GM18909 (cell line): ENCODE results near the gene ELMOD3.
"Not testable (repeated sequence)": the region's sequence is repeated elsewhere in the genome, so short reads cannot be mapped to it uniquely, and the experiment has no call there.

Experiments
- ATAC-seq: cut with Tn5 transposase; IDR thresholded peaks from one replicate; pipeline ENCODE4 v1.9.1; 2021; ENCODE audit warnings: mild to moderate bottlenecking; ENCODE audit not compliant: unreplicated experiment, poor library complexity

ELMOD3 gene

DNA sequence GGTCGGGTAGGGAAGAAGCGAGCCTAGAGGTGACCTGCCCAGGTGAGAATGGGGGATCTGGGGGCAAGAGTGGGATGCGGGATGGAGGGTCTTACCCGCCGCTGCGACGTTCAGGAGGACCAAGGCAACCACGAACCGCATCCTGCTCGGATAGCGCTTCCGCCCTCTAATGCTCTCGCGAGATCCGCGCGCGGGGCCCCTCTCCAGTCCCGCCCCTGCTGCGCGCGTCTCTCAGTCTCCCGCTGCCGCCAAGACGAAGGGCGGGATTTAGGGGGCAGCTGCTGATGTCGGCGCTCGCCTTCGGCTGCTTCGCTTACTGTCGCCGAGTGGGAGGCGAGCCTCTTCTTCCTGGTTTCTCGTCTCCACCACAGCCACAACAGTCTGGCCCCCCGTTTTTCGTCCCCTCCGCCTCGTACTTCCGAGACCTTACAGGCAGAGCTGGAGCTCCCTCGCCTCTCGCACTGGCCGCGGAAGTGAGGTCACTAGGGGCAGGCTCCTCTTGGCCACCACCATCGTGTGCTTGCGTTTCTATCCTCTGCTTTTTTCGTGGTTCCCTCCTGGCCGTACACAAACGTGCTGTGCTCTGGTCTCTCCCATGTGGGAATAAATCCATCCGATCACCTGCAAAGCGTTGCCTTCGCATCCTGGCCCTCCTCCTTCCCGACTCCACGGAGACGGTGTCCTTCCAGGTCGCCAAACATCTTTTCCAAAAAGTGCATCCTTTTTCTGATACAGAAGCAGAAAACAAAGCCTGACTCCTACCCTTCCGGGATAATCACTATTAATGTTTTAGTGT lies 26.5 kb upstream of the ELMOD3 start, which contains the start of gene TGOLN2:
TGOLN2 (minus strand) TSS at position 168 of the 796 bp plus-strand sequence; CDS start at position 141, 27 bp downstream.
- peak; percentile 90 for ATAC-seq

DNA sequence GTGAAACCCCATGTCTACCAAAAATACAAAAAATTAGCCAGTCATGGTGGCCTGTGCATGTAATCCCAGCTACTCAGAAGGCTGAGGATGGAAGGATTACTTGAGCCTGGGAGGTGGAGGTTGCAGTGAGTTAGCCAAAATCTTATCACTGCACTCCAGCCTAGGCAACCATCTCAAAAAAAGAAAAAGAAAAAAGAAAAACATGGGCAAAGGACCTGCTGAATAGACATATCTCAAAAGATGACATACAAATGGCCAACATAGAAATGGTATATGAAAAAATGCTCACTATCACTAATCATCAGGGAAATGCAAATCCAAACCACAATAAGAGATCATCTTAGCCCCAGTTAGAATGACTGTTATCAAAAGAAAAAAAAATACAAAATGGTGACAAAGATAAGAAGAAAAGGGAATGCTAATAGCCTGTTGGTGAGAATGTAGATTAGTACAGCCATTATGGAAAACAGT lies 25.4 kb upstream of the ELMOD3 start:
- no peak for ATAC-seq

DNA sequence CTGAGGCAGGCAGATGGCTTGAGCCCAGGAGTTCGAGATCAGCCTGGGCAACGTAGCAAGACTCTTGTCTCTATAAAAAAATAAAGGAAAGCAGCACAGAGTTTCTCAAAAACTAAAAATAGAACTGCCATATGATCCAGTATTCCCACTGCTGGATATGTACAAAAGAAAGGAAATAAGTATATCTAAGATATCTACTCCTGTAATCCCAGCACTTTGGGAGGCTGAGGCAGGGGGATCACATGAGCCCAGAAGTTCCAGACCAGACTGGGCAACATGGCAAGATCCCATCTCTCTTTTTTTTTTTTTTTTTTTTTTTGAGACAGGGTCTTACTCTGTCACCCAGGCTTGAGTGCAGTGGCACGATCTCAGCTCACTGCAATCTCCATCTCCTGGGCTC lies 24.9 kb upstream of the ELMOD3 start:
- not testable (repeated sequence) for ATAC-seq

DNA sequence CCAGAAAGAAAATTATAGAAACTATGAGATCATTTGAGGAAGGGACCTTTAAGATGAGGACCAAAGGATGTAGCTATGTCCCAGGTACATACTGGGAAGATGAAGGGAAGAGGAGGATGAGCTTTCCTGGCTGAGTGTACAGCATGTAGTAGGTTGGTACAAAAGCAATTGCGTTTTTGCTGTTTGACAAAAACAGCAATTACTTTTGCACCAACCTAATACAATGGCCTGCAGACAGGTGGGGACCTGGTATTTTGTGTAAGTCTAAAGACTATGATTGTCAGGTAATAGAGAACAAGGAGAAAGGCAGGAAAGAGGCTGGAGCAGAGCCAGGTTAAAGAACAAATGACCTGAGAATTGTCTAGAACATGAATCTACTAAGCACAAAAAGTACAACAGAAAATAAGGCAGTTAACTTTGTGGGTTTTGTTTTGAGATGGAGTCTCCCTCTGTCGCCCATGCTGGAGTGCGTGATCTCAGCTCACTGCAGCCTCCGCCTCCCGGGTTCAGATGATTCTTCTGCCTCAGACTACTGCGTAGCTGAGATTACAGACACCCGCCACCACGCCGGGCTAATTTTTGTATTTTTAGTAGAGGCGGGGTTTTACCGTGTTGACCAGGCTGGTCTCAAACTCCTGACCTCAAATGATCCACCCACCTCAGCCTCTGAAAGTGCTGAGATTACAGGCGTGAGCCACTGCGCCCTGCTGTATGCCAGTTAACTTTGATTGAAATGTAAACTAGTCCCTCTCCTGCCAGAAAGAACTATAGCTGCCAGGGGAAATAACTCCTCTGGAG lies 23.5 kb upstream of the ELMOD3 start:
- ATAC-seq: no peak

DNA sequence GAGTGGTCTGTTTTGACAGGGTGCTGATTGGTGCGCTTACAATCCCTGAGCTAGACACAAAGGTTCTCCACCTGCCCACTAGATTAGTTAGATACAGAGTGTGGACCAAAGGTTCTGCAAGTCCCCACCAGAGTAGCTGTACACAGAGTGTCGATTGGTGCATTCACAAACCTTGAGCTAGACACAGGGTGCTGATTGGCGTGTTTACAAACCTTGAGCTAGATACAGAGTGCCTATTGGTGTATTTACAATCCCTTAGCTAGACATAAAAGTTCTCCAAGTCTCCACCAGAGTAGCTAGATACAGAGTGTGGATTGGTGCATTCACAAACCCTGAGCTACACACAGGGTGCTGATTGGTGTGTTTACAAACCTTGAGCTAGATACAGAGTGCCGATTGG lies 20.7 kb upstream of the ELMOD3 start:
- ATAC-seq: not testable (repeated sequence)

DNA sequence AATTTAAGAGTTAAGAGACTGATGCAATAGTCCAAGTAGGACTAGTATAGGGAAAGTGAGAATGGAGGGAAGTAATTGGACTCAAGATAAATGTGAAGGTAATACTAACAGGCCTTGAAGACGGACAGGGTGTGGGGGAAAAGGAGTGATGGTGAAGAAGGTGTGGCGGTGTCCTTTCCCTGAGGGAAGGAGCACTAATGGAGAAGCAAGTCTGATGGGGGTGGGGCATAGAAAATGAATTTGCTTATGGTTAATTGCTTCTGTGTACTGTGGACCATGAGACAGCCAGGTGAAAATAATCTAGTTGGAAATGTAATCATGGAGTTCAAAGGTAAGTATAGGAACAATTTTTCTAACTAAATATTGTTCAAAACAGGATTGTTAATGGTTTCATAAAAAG lies 19.6 kb upstream of the ELMOD3 start:
- ATAC-seq: no peak

DNA sequence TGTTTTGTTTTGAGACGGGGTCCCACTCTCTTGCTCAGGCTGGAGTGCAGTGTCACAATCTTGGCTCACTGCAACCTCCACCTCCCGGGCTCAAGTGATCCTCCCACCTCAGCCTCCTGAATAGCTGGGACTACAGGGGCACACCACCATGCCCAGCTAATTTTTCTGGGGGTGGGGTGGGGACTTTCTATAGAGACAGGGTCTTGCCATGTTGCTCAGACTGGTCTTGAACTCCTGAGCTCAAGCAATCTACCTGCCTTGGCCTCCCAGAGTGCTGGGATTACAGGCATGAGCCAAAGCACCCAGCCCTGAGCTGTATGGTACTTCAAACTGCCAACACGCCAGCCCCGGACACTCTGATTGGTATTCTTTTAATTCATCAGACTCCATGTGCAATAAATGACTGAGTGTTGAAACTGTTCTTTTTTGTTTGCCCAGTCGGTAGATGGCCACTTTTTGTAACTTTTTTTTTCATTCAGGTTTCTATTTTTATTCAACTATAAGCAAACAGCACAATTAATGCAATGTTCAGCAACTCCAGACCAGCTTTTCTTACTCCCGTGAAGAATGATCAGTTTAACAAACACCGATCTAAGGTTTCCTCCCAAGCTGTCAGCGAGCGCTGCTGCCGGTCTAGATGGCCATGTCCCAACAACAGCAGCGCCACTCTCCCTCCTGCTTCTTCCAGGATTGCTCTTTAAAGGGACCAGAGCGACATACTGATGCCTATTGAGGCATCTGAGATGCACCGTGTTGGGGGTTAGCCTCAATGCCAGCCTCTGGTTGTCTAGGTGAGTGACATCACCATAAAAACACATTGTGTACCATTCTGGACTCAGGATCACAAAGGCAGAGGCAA lies 14.3 kb upstream of the ELMOD3 start:
- no peak for ATAC-seq

DNA sequence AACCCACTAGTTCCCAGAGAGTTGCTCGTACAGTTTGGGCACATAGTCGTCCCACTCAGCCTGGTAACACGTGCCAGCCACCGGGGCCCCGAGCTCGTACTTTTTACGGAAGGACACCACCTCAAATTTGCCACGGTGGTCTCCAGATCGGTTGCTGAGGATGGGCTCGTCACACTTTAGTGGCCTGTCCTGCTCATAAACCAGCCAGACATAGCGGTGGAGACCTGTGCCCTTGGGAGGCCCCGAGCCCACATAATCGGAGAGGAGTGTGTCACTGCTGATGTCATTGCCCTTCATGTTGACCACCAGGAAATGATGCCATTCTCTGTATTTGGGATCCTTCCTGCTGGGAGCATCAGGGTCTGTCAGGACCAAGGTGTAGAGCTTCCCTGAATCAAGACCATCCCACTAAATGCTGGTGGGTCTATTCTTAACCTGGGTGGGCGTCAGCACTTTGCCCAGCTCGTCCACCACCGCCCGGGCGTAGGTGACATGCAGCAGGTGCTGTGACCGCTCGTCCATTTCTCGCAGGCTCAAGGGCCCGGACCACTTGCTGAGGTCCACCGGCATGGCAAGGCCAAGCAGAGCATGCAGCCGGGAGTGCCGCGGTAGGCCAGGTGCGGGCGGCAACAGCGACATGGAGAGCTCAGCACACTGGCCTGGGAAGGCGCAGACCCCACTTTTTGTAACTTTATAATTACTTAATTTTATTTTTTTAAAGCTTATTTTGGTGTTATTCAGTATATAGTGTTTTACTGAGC lies 13.1 kb upstream of the ELMOD3 start:
- no peak for ATAC-seq

DNA sequence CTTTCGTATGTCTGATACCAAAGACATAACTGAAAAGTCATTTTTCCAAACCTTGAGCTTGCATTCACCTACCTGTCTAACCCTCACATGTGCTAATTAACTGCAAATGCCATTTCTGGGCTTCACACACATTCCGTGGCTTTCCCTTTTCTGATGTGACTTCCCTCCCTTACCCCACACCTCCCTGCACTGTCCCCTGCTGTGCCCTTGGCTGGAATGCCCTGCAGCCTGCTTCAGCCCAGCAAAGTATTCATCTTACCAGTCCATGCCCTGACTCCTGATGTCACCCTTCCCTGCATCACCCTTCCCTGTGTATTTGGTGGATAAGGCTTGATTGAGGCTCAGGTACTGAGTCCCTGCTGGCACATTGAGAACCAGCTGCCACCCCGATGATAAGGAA lies 12.4 kb upstream of the ELMOD3 start:
- ATAC-seq: no peak

DNA sequence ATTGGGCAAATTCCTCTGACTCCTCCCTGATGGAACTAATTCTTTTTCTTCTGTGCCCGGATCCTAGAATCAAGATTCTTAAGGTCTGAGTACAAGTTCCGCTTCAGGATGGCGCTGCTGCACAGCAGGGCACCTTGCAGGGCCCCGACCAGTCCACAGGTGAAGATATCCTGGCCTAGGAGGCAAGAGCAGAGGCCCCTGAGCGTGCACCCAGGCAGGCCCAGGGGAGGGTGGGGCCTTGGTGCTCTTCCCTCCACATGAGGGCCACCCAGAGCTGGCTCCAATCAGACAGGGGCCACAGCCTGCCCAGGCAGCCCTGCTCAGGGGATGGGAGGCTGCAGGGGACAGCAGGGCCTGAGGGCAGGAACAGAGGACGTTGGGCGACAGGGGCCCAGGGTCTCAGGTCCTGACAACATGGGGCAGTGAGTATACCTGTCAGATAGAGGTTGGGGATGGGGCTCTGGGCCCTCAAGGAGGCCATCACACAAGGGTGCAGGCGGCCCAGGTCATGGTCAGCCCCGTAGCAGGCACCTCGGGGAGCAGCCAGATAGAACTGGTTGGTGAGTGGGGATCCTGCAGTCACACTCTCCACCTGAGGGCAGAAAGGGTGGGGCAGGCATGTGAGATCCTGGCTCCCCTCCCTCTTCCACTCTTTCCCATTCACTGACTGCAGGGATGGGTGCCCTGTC lies 11.2 kb upstream of the ELMOD3 start:
- ATAC-seq: not testable (repeated sequence)

DNA sequence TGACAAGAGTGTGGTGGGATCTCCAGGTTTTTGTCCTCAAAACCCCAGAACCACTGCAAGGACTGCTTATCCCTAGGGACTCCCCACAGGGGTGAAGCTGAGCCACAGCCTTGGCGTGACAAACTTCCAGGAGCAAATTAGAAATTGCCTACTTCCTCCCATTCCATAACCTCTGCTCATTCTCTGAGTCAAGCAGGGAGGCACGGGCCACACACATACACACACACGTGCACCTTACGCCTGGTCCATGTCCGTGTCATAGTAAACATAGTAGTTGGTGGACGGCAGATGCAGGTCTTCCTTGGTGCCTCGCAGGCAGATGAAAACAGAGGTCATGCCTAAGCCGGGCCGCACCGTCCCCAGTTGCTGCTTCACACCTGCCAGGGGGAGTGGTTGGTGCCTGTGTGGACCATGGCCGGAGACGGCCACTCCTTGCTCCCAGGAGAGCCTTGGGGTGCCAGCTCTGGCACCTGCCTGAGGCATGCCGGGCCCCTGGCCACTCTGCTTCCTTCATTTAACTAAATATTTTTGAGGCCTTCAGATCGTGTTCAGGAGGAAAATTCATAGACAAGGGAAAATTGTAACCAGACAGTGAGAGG lies 10.1 kb upstream of the ELMOD3 start:
- ATAC-seq: no peak

DNA sequence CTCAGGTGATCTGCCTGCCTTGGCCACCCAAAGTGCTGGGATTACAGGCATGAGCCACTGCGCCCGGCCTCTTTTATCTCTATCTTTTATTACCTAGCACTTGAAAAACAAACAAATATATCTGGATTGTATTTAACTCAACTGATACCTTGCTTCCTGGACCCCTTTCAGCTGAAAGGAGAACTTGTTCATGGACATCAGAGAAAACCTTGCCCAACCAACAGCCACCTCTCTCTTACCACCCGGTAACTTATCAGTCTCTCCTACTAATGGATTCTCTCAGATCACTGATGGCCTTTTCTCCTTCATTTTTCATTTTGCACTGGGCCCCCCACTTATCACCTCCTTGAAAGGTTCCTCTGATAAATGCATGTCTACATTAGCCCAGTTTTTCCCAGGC lies 7.0 kb upstream of the ELMOD3 start:
- ATAC-seq: no peak

DNA sequence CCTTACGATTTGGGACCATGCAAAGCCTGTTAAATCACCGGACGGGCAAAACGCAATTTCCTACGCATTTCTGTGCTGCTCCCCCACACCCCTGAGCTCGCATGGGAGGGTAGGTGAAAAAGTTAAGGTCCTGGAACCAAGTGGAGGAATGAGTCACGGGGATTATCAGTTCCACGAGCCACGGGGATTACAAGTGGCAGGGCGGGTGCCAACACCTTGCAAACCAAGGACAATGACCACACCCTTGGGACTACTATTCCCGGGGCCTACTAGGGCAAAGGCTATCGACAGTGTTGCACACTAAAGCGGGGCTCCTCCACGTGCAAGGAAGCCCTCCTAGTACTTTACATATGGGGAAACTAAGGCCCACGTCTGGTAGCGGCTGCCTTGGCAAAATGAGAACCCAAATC lies 688 bp upstream of the ELMOD3 start:
- peak; percentile 4 for ATAC-seq

DNA sequence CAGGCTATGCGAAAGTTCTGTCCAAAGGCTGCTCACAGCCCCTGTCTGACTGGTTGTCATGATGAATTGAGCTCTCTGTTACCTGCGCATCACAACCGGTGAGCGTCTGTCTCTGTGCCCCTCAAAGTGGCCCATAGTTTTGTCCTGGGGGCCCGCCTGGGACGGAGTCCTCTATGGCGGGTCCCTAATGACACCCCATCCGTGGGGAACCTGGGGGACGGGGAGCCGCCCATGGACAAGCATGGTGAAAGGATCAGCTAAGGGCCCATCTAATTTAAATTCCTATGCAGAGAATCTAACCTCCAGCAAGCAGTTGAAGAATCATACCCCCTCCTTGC lies 473 bp downstream of the ELMOD3 start:
- peak; percentile 10 for ATAC-seq

DNA sequence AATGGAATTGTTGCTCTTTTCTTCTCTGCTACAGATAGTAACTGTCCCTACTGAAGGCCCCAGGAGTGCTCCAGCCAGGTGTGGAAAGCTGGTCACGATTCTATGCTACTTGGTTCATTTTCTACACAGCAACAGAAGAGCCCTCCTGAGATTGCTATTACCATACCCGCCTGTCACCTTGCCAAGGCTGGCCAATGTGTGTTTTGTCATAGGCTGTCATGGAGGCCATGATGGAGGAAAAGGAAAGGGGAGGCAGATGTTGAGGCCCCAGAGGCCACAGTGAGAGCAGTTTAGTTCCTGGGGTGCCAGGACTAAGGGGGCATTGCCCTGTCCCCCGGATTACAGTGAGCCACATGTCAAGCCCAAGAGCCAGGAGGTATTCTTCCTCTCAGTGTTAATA lies 952 bp downstream of the ELMOD3 start:
- no peak for ATAC-seq

DNA sequence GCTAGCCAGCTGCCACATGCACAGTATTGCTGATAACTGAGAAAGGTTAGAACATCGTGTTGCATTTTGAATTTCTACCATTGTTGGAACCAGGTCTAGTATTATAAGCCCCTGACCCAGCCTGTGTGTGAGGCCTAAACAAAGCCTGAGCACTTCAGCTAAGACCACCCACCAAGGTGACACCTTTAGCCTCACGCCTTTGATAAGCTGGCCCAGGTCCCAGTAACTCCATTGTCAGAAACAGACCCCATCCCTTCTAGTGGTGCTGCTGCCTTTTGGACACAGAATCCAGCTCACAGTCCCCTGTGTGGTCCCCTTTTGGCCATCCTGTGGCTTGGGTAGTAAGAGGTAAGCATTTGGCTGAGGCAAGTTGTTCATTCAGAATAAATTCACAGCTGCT lies 1.6 kb downstream of the ELMOD3 start:
- no peak for ATAC-seq

DNA sequence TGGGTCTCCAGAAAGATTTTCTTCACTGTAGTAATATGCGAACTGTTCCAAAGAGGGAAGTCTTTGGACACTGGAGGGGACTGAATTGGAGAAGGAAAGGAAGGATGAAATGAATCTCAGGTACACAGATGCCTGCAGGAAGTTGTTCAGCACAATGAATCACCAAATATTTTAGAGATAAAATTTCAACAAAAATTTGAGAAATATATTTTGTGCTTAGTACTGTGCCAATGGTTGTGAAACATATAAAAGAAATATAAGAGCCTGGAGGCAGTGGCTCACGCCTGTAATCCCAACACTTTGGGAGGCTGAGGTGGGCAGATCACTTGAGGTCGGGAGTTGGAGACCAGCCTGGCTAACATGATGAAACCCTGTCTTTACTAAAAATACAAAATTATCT lies 3.2 kb downstream of the ELMOD3 start:
- ATAC-seq: no peak

DNA sequence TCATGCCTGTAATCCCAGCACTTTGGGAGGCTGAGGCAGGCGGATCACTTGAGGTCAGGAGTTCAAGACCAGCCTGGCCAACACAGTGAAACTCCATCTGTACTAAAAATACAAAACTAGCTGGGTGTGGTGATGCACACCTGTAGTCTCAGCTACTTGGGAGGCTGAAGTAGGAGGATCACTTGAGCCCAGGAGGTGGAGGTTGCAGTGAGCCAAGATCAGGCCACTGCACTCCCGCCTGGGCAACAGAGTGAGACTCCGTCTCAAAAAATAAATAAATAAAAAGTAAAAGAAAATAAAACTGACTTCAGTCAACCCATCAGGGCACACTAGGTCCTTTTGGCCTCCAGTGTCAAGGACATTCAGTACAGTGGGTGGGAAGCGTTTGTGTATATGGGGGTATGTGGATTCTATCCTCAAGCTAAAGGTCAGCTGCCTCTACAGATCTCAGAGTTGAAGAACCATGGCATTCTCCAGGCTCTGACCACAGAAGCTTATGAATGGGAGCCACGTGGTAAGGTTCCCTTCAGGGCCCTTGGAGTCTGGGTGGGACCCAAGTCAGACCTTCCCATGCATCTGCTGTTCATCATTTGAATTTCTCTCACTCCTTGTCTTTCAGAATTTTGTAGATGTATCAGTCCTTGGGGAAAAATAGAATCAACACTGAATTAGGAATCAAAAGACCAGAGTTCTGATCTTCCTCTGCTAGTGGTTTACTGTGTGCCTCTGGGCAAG lies 8.3 kb downstream of the ELMOD3 start:
- not testable (repeated sequence) for ATAC-seq
